ENCODE measurements around the gene LPAR5.
A peak's percentile ranks its signal among the peaks of the same experiment; 100 is the strongest.

LPAR5 gene

GRCh38 chr12:6635856-6636531, at the start of gene LPAR5:
TSS of gene LPAR5 (minus strand) at chr12:6635959. CDS start at chr12:6621248, 14,711 bp downstream.
- DNase-seq (ENCODE audit: low read depth) = no peak

GRCh38 chr12:6684609-6685008, 48.9 kb upstream of the LPAR5 start:
- DNase-seq (ENCODE audit: low read depth) = no peak

- no peak for DNase-seq (ENCODE audit: low read depth)
Observed at GRCh38 chr12:6676962-6677361, 41.2 kb upstream of the LPAR5 start.

GRCh38 chr12:6672143-6672542, 36.4 kb upstream of the LPAR5 start:
- DNase-seq (ENCODE audit: low read depth) = no peak

- DNase-seq (ENCODE audit: low read depth) = no peak
Observed at GRCh38 chr12:6667559-6668210, 31.9 kb upstream of the LPAR5 start.

- no peak for DNase-seq (ENCODE audit: low read depth)
Observed at GRCh38 chr12:6666211-6666610, 30.5 kb upstream of the LPAR5 start.

- no peak for DNase-seq (ENCODE audit: low read depth)
Observed at GRCh38 chr12:6664902-6665301, 29.1 kb upstream of the LPAR5 start.

GRCh38 chr12:6662906-6663742, 27.4 kb upstream of the LPAR5 start, which contains the start of gene ING4:
TSS of gene ING4 (minus strand) at chr12:6663119. CDS start at chr12:6663101, 18 bp downstream.
- DNase-seq (ENCODE audit: low read depth) = peak; percentile 97

- no peak for DNase-seq (ENCODE audit: low read depth)
Observed at GRCh38 chr12:6662602-6662905, 26.8 kb upstream of the LPAR5 start.

GRCh38 chr12:6653987-6654386, 18.2 kb upstream of the LPAR5 start:
- no peak for DNase-seq (ENCODE audit: low read depth)

GRCh38 chr12:6653342-6653741, 17.6 kb upstream of the LPAR5 start:
- no peak for DNase-seq (ENCODE audit: low read depth)

GRCh38 chr12:6652391-6652790, 16.6 kb upstream of the LPAR5 start:
- DNase-seq (ENCODE audit: low read depth) = no peak

GRCh38 chr12:6650832-6651231, 15.1 kb upstream of the LPAR5 start:
- DNase-seq (ENCODE audit: low read depth) = no peak

- DNase-seq (ENCODE audit: low read depth) = no peak
Observed at GRCh38 chr12:6647083-6647604, 11.4 kb upstream of the LPAR5 start, which contains the start of gene ACRBP. TSS of gene ACRBP (minus strand) at chr12:6647432. CDS start at chr12:6647366, 66 bp downstream.

GRCh38 chr12:6646276-6647082, 10.7 kb upstream of the LPAR5 start:
- no peak for DNase-seq (ENCODE audit: low read depth)

GRCh38 chr12:6644903-6645302, 9.1 kb upstream of the LPAR5 start:
- no peak for DNase-seq (ENCODE audit: low read depth)

GRCh38 chr12:6644257-6644596, 8.5 kb upstream of the LPAR5 start:
- no peak for DNase-seq (ENCODE audit: low read depth)

- DNase-seq (ENCODE audit: low read depth) = no peak
Observed at GRCh38 chr12:6643569-6644256, 8.0 kb upstream of the LPAR5 start.

- DNase-seq (ENCODE audit: low read depth) = no peak
Observed at GRCh38 chr12:6641131-6641530, 5.4 kb upstream of the LPAR5 start.

GRCh38 chr12:6640497-6640896, 4.7 kb upstream of the LPAR5 start:
- DNase-seq (ENCODE audit: low read depth) = no peak

- DNase-seq (ENCODE audit: low read depth) = no peak
Observed at GRCh38 chr12:6639151-6639801, 3.5 kb upstream of the LPAR5 start.

Data from HS-5 (cell line).